Mammary epithelial cell (primary cell): ENCODE data around the gene UMODL1.

ENCODE experiments used
- EZH2 ChIP-seq: IDR thresholded peaks from 2 replicates; pipeline ENCODE4 v1.6.1; 2012; ENCODE audit warnings: low read length, inconsistent platforms, borderline replicate concordance
- TF ChIP-seq, protein P1 (sequence below), 2 donors: IDR thresholded peaks in 1 of 2; conservative IDR thresholded peaks in 1 of 2; 2 replicates each; pipeline ENCODE4 v1.5.1; 2011 to 2012; ENCODE audit warnings: inconsistent platforms in 2 of 2, low read length in 2 of 2, mild to moderate bottlenecking in 2 of 2, control low read depth in 1 of 2, low read depth in 1 of 2; ENCODE audit not compliant: insufficient read depth in 1 of 2; ENCODE audit errors: extremely low read depth in 1 of 2

GRCh38 chr21:42163511-42163863 is 92.4 kb downstream of the UMODL1 start:
- TF ChIP-seq, protein P1, sequence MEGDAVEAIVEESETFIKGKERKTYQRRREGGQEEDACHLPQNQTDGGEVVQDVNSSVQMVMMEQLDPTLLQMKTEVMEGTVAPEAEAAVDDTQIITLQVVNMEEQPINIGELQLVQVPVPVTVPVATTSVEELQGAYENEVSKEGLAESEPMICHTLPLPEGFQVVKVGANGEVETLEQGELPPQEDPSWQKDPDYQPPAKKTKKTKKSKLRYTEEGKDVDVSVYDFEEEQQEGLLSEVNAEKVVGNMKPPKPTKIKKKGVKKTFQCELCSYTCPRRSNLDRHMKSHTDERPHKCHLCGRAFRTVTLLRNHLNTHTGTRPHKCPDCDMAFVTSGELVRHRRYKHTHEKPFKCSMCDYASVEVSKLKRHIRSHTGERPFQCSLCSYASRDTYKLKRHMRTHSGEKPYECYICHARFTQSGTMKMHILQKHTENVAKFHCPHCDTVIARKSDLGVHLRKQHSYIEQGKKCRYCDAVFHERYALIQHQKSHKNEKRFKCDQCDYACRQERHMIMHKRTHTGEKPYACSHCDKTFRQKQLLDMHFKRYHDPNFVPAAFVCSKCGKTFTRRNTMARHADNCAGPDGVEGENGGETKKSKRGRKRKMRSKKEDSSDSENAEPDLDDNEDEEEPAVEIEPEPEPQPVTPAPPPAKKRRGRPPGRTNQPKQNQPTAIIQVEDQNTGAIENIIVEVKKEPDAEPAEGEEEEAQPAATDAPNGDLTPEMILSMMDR (conservative IDR thresholded peaks at IDR 0.05 in 1 of 2, IDR thresholded peaks at IDR 0.05 in 1 of 2; ENCODE audit: extremely low read depth in 1 of 2, insufficient read depth in 1 of 2, low read depth in 1 of 2, low read length in 2 of 2): no peak
- no peak for TF ChIP-seq EZH2
